Heart left ventricle (tissue), 13 donors: ENCODE results near the gene NPY4R2.
"Not testable (repeated sequence)": the region's sequence is repeated elsewhere in the genome, so short reads cannot be mapped to it uniquely, and the experiment has no call there.

Source experiments
- CTCF ChIP-seq, 12 donors: fragments of 200-600 bp; sonication (generic) in 4 of 12; IDR thresholded peaks; one replicate each; pipeline versions ENCODE4 v1.5.0 to v1.8.0; 2018 to 2022; ENCODE audit warnings: antibody characterized with exemption in 12 of 12, mild to moderate bottlenecking in 5 of 12
- POLR2A ChIP-seq, 2 donors: fragments of 450-650 bp; IDR thresholded peaks; one replicate each; pipeline ENCODE4 v1.6.1; 2017; ENCODE audit warnings: antibody characterized with exemption in 2 of 2, mild to moderate bottlenecking in 2 of 2, moderate library complexity in 2 of 2
- donor health status: ischemic (EF 13 %, LVEDD 7.1; RV severe dilation, severe dysfunction).
- donor health status: DM: no; HTN: yes; CAD: no.
- donor health status: DM: no; HTN: no; CAD: no.
- donor health status: ischemic (EF 25% LVEDD 6.9; RV normal size, moderate dysfunction).
- donor health status: ischemic (EF 25% LVEDD 5.7; RV mildly dilated, moderate dysfunction).
- donor health status: ischemic (EF 35%, LVEDD 5.7; RV mildly dilated, moderate dysfunction).
- donor health status: nonischemic (EF 11% LVEDD 7.7; RV severe dilation, severe dysfunction).
- donor health status: DM: yes; HTN: yes; CAD: no.
- donor health status: PGD.
- donor health status: ischemic (EF 29% LVEDD 5.4; RV normal size, mild dysfunction).
- donor health status: nonischemic (EF 23%, LVEDD 6.1; RV moderate dilation, normal function).

DNA sequence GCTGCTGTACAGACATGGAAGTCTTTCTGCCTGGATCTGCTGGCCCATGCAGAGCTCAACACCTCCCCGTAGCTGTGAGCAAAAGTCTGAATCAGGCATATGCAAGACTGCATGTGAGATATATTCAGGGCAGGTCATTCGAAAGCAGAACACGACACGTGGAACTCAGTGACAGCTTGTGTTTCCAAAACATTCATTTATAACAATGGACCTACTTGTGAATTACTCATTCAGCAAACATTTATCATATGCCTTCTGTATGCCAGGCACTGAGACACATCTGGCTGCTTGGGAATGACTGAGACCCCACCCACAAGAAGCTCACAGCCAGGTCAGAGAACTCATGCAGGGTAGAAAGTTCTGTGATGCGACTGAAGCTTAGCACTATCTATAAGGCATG, 46.2 kb upstream of the NPY4R2 start:
- not testable (repeated sequence) for TF ChIP-seq CTCF, POLR2A (IDR thresholded peaks at IDR 0.05)
